ENCODE measurements around the gene MEIOSIN. TPM values are rescaled to one million over a fixed set of nuclear protein-coding genes. Genes with fewer than 3 reads are reported as not detected.

The MEIOSIN gene
- total RNA-seq, 1 experiment from 2014 or later: not detected

DNA sequence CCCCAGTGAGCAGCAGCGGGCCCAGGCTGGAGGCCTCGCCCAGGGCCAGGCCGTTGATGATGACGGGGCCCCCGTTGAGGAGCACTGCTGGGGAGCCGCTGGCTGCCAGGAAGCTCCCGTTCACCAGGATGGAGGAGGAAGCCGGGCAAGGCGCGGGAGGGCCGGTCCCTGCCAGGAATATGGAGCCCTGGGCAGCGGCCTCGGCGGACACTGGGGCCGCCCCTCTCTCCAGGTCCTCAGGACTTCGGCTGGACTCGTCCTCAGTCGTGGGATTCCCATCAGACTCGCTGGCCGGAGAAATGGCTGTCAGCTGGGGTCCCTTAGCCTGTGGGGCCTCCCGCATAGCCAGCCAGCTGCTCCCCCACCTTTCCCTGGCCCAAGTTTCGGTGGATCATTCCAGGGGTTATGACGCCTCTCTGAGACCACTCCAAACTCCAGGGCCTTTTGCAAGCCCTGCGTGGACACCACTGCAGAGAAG lies 33.7 kb downstream of the MEIOSIN start:
- TF ChIP-seq, protein P1, sequence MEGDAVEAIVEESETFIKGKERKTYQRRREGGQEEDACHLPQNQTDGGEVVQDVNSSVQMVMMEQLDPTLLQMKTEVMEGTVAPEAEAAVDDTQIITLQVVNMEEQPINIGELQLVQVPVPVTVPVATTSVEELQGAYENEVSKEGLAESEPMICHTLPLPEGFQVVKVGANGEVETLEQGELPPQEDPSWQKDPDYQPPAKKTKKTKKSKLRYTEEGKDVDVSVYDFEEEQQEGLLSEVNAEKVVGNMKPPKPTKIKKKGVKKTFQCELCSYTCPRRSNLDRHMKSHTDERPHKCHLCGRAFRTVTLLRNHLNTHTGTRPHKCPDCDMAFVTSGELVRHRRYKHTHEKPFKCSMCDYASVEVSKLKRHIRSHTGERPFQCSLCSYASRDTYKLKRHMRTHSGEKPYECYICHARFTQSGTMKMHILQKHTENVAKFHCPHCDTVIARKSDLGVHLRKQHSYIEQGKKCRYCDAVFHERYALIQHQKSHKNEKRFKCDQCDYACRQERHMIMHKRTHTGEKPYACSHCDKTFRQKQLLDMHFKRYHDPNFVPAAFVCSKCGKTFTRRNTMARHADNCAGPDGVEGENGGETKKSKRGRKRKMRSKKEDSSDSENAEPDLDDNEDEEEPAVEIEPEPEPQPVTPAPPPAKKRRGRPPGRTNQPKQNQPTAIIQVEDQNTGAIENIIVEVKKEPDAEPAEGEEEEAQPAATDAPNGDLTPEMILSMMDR (conservative IDR thresholded peaks at IDR 0.05; ENCODE audit: low read depth, low read length): no peak
- no peak for TF ChIP-seq EZH2 (IDR thresholded peaks at IDR 0.05; ENCODE audit: borderline replicate concordance, low read depth, low read length, poor library complexity, severe bottlenecking)
- ChIA-PET POLR2A (ENCODE audit: low non-redundant PET) (interaction anchor here (0.6 kb wide), 1 partner anchor 15 kb away, joined by 4 read pairs; no protein-coding TSS in a partner anchor), CTCF (interaction anchor here (0.7 kb wide), 1 partner anchor 259 kb away, joined by 3 read pairs; no protein-coding TSS in a partner anchor)
- peak overlapping the region; percentile 89 for H3K4me3 ChIP-seq (ENCODE audit: low read depth, low read length, poor library complexity, severe bottlenecking)
- BruUV-seq (replicated peaks): no TSS peak
- H3K36me3 ChIP-seq (ENCODE audit: insufficient read depth, low read length, poor library complexity, severe bottlenecking): no peaks in the 10 kb centered on the region
- no peak for DNase-seq (ENCODE audit: low spot score)
- peaks cover 22% of the 10 kb centered on the region for H3K4me1 ChIP-seq (ENCODE audit: insufficient read depth, low read length, poor library complexity, severe bottlenecking)
- intact Hi-C loops (cut with micrococcal nuclease; ENCODE audit: unreplicated experiment): no loop called here
- H3K27me3 ChIP-seq (replicated peaks; ENCODE audit: insufficient read depth, low read depth, low read length, poor library complexity): no peaks in the 10 kb centered on the region
- H3K27ac ChIP-seq (ENCODE audit: low read depth, low read length, poor library complexity, severe bottlenecking): peak overlapping the region; percentile 98
- H3K9me3 ChIP-seq (ENCODE audit: low read depth, low read length, poor library complexity, severe bottlenecking): no peaks in the 10 kb centered on the region

DNA sequence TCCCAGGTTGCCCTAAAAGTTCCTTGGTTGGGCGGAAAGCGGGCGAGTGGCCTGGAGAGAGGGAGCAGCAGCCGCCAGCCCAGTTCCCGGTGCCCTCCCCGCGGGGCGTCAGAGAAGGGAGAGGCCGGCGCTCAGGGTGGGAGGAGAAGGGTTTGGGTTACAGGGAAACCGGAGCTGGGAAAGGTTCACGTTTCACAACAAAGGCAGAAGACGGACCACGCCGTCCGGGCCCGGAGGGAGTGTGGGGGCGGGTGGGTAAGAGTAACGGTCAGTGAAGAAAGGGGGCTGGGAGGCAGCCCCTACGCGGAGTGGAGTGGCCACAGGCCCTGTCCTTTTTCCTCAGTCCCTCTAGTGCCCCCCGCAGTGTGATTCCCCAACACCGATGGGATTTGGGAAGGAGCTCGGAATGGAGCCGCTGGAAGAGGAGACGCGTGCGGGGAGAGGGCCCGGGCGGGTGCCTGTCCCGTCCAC lies 34.2 kb downstream of the MEIOSIN start:
- TF ChIP-seq EZH2 (IDR thresholded peaks at IDR 0.05; ENCODE audit: borderline replicate concordance, low read depth, low read length, poor library complexity, severe bottlenecking): no peak
- TF ChIP-seq, protein P1 (conservative IDR thresholded peaks at IDR 0.05; ENCODE audit: low read depth, low read length): no peak
- Histone ChIP-seq H3K36me3 (ENCODE audit: insufficient read depth, low read length, poor library complexity, severe bottlenecking) (no peaks in the 10 kb centered on the region), H3K4me3 (ENCODE audit: low read depth, low read length, poor library complexity, severe bottlenecking) (peak overlapping the region; percentile 89), H3K9me3 (ENCODE audit: low read depth, low read length, poor library complexity, severe bottlenecking) (no peaks in the 10 kb centered on the region), H3K4me1 (ENCODE audit: insufficient read depth, low read length, poor library complexity, severe bottlenecking) (peaks cover 22% of the 10 kb centered on the region), H3K27me3 (replicated peaks; ENCODE audit: insufficient read depth, low read depth, low read length, poor library complexity) (no peaks in the 10 kb centered on the region), H3K27ac (ENCODE audit: low read depth, low read length, poor library complexity, severe bottlenecking) (peak overlapping the region; percentile 98)
- CTCF ChIA-PET: interaction anchor here (0.7 kb wide), 1 partner anchor 260 kb away, joined by 3 read pairs; no protein-coding TSS in a partner anchor
- BruUV-seq (replicated peaks): no TSS peak
- POLR2A ChIA-PET (ENCODE audit: low non-redundant PET): interaction anchor here (0.6 kb wide), 2 partner anchors 16 to 50 kb away, joined by 4 to 5 read pairs; no protein-coding TSS in a partner anchor
- peak; percentile 69 for DNase-seq (ENCODE audit: low spot score)
- intact Hi-C loops (cut with micrococcal nuclease; ENCODE audit: unreplicated experiment): no loop called here

DNA sequence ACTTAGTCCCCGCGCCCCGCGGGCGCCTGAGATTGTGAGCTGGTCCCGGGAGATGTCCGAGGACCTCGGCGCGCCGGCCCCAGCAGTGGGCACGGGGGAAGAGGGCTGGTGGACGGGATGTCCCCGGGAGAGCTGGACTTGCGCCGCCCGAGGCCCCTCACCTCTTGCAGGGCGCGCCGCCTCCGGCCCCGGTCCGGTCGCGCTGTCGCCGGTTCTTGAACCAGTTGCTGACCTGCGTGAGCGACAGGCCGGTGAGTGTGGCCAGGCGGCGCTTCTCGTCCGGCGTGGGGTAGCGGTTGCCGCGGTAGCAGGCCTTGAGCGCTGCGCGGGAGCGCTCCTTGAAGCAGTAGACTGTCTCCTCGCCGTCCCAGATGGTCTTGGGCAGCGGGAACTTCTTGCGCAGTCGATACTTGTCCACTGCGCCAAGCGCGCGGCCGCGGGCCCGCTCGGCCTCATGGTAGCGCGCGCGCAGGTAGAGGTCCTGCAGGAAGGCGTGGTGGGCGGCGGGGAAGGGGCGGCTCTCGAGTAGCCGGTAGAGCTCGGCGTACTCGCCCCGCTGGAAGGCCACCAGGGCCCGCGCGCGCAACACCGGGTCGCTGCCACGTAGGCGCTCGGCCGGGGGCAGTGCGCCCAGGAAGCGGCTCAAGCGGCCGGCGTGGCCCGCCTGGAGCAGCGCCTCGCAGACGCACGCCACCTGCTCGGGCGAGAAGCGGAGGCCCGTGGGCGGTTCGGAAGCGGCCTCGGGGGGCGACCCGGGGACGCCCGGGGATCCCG lies 34.8 kb downstream of the MEIOSIN start:
- Histone ChIP-seq H3K27ac (ENCODE audit: low read depth, low read length, poor library complexity, severe bottlenecking) (peak overlapping the region; percentile 98), H3K36me3 (ENCODE audit: insufficient read depth, low read length, poor library complexity, severe bottlenecking) (no peaks in the 10 kb centered on the region), H3K27me3 (replicated peaks; ENCODE audit: insufficient read depth, low read depth, low read length, poor library complexity) (no peaks in the 10 kb centered on the region), H3K4me1 (ENCODE audit: insufficient read depth, low read length, poor library complexity, severe bottlenecking) (peaks cover 22% of the 10 kb centered on the region), H3K4me3 (ENCODE audit: low read depth, low read length, poor library complexity, severe bottlenecking) (peak overlapping the region; percentile 89), H3K9me3 (ENCODE audit: low read depth, low read length, poor library complexity, severe bottlenecking) (no peaks in the 10 kb centered on the region)
- DNase-seq (ENCODE audit: low spot score): peak; percentile 69
- intact Hi-C loops (cut with micrococcal nuclease; ENCODE audit: unreplicated experiment): no loop called here
- no TSS peak for BruUV-seq (replicated peaks)
- ChIA-PET POLR2A (ENCODE audit: low non-redundant PET) (interaction anchor here (0.5 to 0.6 kb wide), 2 partner anchors 37 to 51 kb away, joined by 5 read pairs; partner anchors contain the start of gene FBXO46), CTCF (interaction anchor here (3.0 kb wide), 1 partner anchor 31 kb away, joined by 17 read pairs; no protein-coding TSS in a partner anchor)
- TF ChIP-seq, protein P1 (conservative IDR thresholded peaks at IDR 0.05; ENCODE audit: low read depth, low read length): no peak
- no peak for TF ChIP-seq EZH2 (IDR thresholded peaks at IDR 0.05; ENCODE audit: borderline replicate concordance, low read depth, low read length, poor library complexity, severe bottlenecking)

Measured in A673 (cell line).